Measurements from ENCODE around the gene ASPG. TPM values are rescaled to one million over a fixed set of nuclear protein-coding genes. Genes with fewer than 3 reads are reported as not detected.

The ASPG gene
- polyA plus RNA-seq, 1 donor (not counting 4 experiments of a cell fraction or from before 2014, with no cell fraction given), result 0.10 TPM

GRCh38 chr14:104162495-104162894, 77.0 kb downstream of the ASPG start:
- Histone ChIP-seq H3K9ac (ENCODE audit: control insufficient read depth, extremely low read depth, insufficient read depth, low read length) (no peak overlapping the region), H3K4me1 (ENCODE audit: control insufficient read depth, extremely low read depth, insufficient read depth, low read length) (no peaks in the 10 kb centered on the region), H3K4me3 (ENCODE audit: control insufficient read depth in 2 of 3, extremely low read depth in 1 of 3, insufficient read depth in 2 of 3, low read depth in 1 of 3, low read length in 3 of 3) (no peak overlapping the region), H2AFZ (ENCODE audit: control insufficient read depth, low read length) (no peak overlapping the region), H3K27me3 (ENCODE audit: control insufficient read depth, extremely low read depth, insufficient read depth, low read length) (no peaks in the 10 kb centered on the region), H3K79me2 (ENCODE audit: control insufficient read depth, insufficient read depth, low read length) (no peaks in the 10 kb centered on the region), H3K4me2 (ENCODE audit: control insufficient read depth, extremely low read depth, insufficient read depth, low read depth, low read length) (no peak overlapping the region), H4K20me1 (ENCODE audit: control insufficient read depth, extremely low read depth, insufficient read depth, low read length) (no peaks in the 10 kb centered on the region), H3K9me1 (ENCODE audit: control insufficient read depth, extremely low read depth, insufficient read depth, low read length) (no peaks in the 10 kb centered on the region), H3K36me3 (ENCODE audit: control insufficient read depth in 2 of 2, extremely low read depth in 1 of 2, insufficient read depth in 2 of 2, low read length in 2 of 2) (no peaks in the 10 kb centered on the region), H3K9me3 (ENCODE audit: control insufficient read depth, low read depth, low read length) (no peaks in the 10 kb centered on the region), H3K27ac (ENCODE audit: control insufficient read depth, insufficient read depth, low read length) (no peak overlapping the region)
- FAIRE-seq, result no peak
- dilution Hi-C loops (cut with MboI; ENCODE audit: extremely low pct_ligation_motif_present, low sequenced_read_pairs), result no loop called here
- no peak for DNase-seq (ENCODE audit: low read depth, low spot score)
- TF ChIP-seq CTCF (optimal IDR thresholded peaks at IDR 0.05 in 1 of 3, IDR thresholded peaks at IDR 0.05 in 1 of 3, conservative IDR thresholded peaks at IDR 0.05 in 1 of 3; ENCODE audit: extremely low read depth in 1 of 3, insufficient read depth in 2 of 3, low read length in 3 of 3), result no peak
- no peak for TF ChIP-seq EZH2 (IDR thresholded peaks at IDR 0.05; ENCODE audit: low read length)

- TF ChIP-seq EZH2 (IDR thresholded peaks at IDR 0.05; ENCODE audit: low read length) (no peak), CTCF (optimal IDR thresholded peaks at IDR 0.05 in 1 of 3, IDR thresholded peaks at IDR 0.05 in 1 of 3, conservative IDR thresholded peaks at IDR 0.05 in 1 of 3; ENCODE audit: extremely low read depth in 1 of 3, insufficient read depth in 2 of 3, low read length in 3 of 3) (no peak)
- no peaks in the 10 kb centered on the region for H3K4me1 ChIP-seq (ENCODE audit: control insufficient read depth, extremely low read depth, insufficient read depth, low read length)
- dilution Hi-C loops (cut with MboI; ENCODE audit: extremely low pct_ligation_motif_present, low sequenced_read_pairs), result no loop called here
- H4K20me1 ChIP-seq (ENCODE audit: control insufficient read depth, extremely low read depth, insufficient read depth, low read length), result no peaks in the 10 kb centered on the region
- no peaks in the 10 kb centered on the region for H3K9me1 ChIP-seq (ENCODE audit: control insufficient read depth, extremely low read depth, insufficient read depth, low read length)
- H3K79me2 ChIP-seq (ENCODE audit: control insufficient read depth, insufficient read depth, low read length), result no peaks in the 10 kb centered on the region
- FAIRE-seq (no peak), DNase-seq (ENCODE audit: low read depth, low spot score) (no peak)
- no peak overlapping the region for H3K4me3 ChIP-seq (ENCODE audit: control insufficient read depth in 2 of 3, extremely low read depth in 1 of 3, insufficient read depth in 2 of 3, low read depth in 1 of 3, low read length in 3 of 3)
- no peak overlapping the region for H2AFZ ChIP-seq (ENCODE audit: control insufficient read depth, low read length)
- H3K9me3 ChIP-seq (ENCODE audit: control insufficient read depth, low read depth, low read length), result no peaks in the 10 kb centered on the region
- H3K27ac ChIP-seq (ENCODE audit: control insufficient read depth, insufficient read depth, low read length), result no peak overlapping the region
- H3K9ac ChIP-seq (ENCODE audit: control insufficient read depth, extremely low read depth, insufficient read depth, low read length), result no peak overlapping the region
- H3K36me3 ChIP-seq (ENCODE audit: control insufficient read depth in 2 of 2, extremely low read depth in 1 of 2, insufficient read depth in 2 of 2, low read length in 2 of 2), result no peaks in the 10 kb centered on the region
- H3K4me2 ChIP-seq (ENCODE audit: control insufficient read depth, extremely low read depth, insufficient read depth, low read depth, low read length), result no peak overlapping the region
- no peaks in the 10 kb centered on the region for H3K27me3 ChIP-seq (ENCODE audit: control insufficient read depth, extremely low read depth, insufficient read depth, low read length)
These were observed 78.0 kb downstream of the ASPG start for GRCh38 chr14:104163541-104163940.

Data from keratinocyte (primary cell).